PC-9 (cell line): ENCODE data around the gene FOXD1. TPM values are rescaled to one million over a fixed set of nuclear protein-coding genes. Genes with fewer than 3 reads are reported as not detected.
"Not testable (repeated sequence)": the region's sequence is repeated elsewhere in the genome, so short reads cannot be mapped to it uniquely, and the experiment has no call there.

Source experiments
- BruUV-seq: library from RNA; stranded (reverse); fragments of 400-500 nt; replicated peaks from 2 replicates; lab custom pipeline; 2021; lab: Mats Ljungman, UMichigan
- CTCF ChIA-PET: fragments of 300-600 bp; sonication (Branson Sonifier 250); formaldehyde crosslinking; loops from one replicate; lab custom pipeline; 2022; ENCODE audit warnings: antibody characterized with exemption; lab: Charles Lee
- POLR2A ChIA-PET: fragments of 300-600 bp; sonication (Branson Sonifier 250); formaldehyde crosslinking; loops from one replicate; lab custom pipeline; 2022; ENCODE audit warnings: antibody characterized with exemption; ENCODE audit not compliant: unreplicated experiment; lab: Charles Lee
- DNase-seq, 2 experiments: peaks; one replicate each; pipeline versions ENCODE4 v3.0.0 to v3.0.0-alpha.2; 2015 to 2022; ENCODE audit warnings: mixed read lengths in 1 of 2
- H2AFZ ChIP-seq: fragments of 200-600 bp; sonication (generic); 2 replicates; pipeline ENCODE4 v1.8.1; 2017; ENCODE audit warnings: antibody characterized with exemption
- H3F3A ChIP-seq: fragments of 200-600 bp; sonication (generic); 2 replicates; pipeline ENCODE4 v1.8.1; 2017; ENCODE audit warnings: antibody characterized with exemption, mild to moderate bottlenecking, low read depth; ENCODE audit not compliant: insufficient read depth
- H3K27ac ChIP-seq: fragments of 200-600 bp; sonication (generic); 2 replicates; pipeline ENCODE4 v1.6.1; 2016; ENCODE audit warnings: mixed run types
- H3K27me3 ChIP-seq: fragments of 200-600 bp; sonication (generic); 2 replicates; pipeline ENCODE4 v1.6.1; 2016; ENCODE audit warnings: low read depth, mixed run types; ENCODE audit not compliant: insufficient read depth
- H3K36me3 ChIP-seq: fragments of 200-600 bp; sonication (generic); 2 replicates; pipeline ENCODE4 v1.6.1; 2016; ENCODE audit warnings: low read depth, mixed run types
- H3K4me1 ChIP-seq: fragments of 200-600 bp; sonication (generic); replicated peaks from 2 replicates; pipeline ENCODE4 v1.6.1; 2016; ENCODE audit warnings: mixed run types; ENCODE audit not compliant: insufficient read depth
- H3K4me2 ChIP-seq: fragments of 200-600 bp; sonication (generic); 2 replicates; pipeline ENCODE4 v1.6.1; 2017; ENCODE audit warnings: mixed run types
- H3K4me3 ChIP-seq: fragments of 200-600 bp; sonication (generic); 2 replicates; pipeline ENCODE4 v1.6.1; 2016; ENCODE audit warnings: mixed run types
- H3K79me2 ChIP-seq: fragments of 200-600 bp; sonication (generic); 2 replicates; pipeline ENCODE4 v1.6.1; 2017; ENCODE audit warnings: low read depth, mixed run types
- H3K9me2 ChIP-seq: fragments of 200-600 bp; sonication (generic); 2 replicates; pipeline ENCODE4 v1.8.1; 2017; ENCODE audit warnings: mild to moderate bottlenecking; ENCODE audit not compliant: insufficient read depth
- H3K9me3 ChIP-seq: fragments of 200-600 bp; sonication (generic); 2 replicates; pipeline ENCODE4 v1.8.1; 2016; ENCODE audit warnings: low read depth; ENCODE audit not compliant: insufficient read depth
- H4K20me1 ChIP-seq: fragments of 200-600 bp; sonication (generic); 2 replicates; pipeline ENCODE4 v1.8.1; 2017; ENCODE audit not compliant: insufficient read depth
- EZH2 ChIP-seq: fragments of 200-600 bp; sonication (generic); IDR thresholded peaks from 2 replicates; pipeline ENCODE4 v1.8.0; 2017; ENCODE audit warnings: antibody characterized with exemption, low read depth
- intact Hi-C: fragments of 100-400 bp; cut with micrococcal nuclease; formaldehyde crosslinking; loops from one replicate; pipeline ENCODE4 v1.10.0; 2022; ENCODE audit not compliant: unreplicated experiment
- total RNA-seq: library from RNA; stranded (reverse); gene quantifications from 2 replicates; pipeline ENCODE4 v1.2.3, GENCODE V29; 2021
- TF ChIP-seq, protein P1 (sequence below): fragments of 200-600 bp; sonication (generic); conservative IDR thresholded peaks from 2 replicates; pipeline ENCODE4 v1.6.1; 2017; ENCODE audit warnings: mixed run types, antibody characterized with exemption, mild to moderate bottlenecking, moderate library complexity

The FOXD1 gene
- total RNA-seq, 1 experiment from 2014 or later, result 4.1 TPM

DNA sequence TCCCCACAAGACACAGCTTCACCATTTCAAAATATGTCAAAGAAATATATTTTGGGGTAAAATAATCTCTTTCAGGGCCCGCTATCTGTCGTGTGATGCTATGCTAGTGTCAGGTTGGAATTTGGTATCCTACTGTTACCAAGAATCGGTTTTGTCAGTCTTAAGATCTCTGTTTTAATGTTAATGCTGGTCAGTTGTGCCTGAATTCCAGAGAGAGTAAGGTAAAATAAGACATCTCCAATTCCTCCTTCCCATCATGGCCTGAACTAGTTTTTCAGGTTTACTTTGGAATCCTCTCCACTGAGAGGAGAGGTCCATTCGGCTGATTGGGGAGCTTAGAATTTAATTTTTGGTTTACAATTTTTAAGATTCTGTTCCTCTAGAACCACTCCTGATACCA lies 39.2 kb upstream of the FOXD1 start:
- no peaks in the 10 kb centered on the region for H3K9me2 ChIP-seq
- no peaks in the 10 kb centered on the region for H3K4me1 ChIP-seq
- H3K4me2 ChIP-seq, result no peak overlapping the region
- H3K79me2 ChIP-seq, result no peaks in the 10 kb centered on the region
- no peak overlapping the region for H3K27ac ChIP-seq
- H4K20me1 ChIP-seq, result no peaks in the 10 kb centered on the region
- intact Hi-C loops, result no loop called here
- ChIA-PET POLR2A (no interaction called here), CTCF (no interaction called here)
- H3K36me3 ChIP-seq, result no peaks in the 10 kb centered on the region
- no TSS peak for BruUV-seq
- H2AFZ ChIP-seq, result no peak overlapping the region
- H3F3A ChIP-seq, result no peaks in the 10 kb centered on the region
- no peak overlapping the region for H3K4me3 ChIP-seq
- no peaks in the 10 kb centered on the region for H3K27me3 ChIP-seq
- H3K9me3 ChIP-seq, result no peaks in the 10 kb centered on the region
- DNase-seq, result no peak
- TF ChIP-seq, protein P1, sequence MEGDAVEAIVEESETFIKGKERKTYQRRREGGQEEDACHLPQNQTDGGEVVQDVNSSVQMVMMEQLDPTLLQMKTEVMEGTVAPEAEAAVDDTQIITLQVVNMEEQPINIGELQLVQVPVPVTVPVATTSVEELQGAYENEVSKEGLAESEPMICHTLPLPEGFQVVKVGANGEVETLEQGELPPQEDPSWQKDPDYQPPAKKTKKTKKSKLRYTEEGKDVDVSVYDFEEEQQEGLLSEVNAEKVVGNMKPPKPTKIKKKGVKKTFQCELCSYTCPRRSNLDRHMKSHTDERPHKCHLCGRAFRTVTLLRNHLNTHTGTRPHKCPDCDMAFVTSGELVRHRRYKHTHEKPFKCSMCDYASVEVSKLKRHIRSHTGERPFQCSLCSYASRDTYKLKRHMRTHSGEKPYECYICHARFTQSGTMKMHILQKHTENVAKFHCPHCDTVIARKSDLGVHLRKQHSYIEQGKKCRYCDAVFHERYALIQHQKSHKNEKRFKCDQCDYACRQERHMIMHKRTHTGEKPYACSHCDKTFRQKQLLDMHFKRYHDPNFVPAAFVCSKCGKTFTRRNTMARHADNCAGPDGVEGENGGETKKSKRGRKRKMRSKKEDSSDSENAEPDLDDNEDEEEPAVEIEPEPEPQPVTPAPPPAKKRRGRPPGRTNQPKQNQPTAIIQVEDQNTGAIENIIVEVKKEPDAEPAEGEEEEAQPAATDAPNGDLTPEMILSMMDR, result no peak
- no peak for TF ChIP-seq EZH2

DNA sequence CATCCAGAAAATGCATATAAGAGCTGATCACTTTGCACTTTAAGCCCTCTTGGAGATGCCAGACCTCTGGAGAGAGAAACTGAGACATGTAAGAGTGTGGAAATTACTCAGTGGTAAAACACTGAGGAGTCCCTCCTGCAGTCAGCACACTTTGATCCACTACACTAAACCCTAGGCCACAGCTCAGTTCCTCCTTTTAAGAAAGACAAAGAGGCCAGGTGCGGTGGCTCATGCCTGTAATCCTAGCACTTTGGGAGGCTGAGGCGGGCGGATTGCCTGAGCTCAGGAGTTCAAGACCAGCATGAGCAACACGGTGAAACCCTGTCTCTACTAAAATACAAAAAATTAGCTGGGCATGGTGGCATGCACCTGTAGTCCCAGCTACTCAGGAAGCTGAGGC lies 38.7 kb upstream of the FOXD1 start:
- DNase-seq, intact Hi-C loops, H3K4me1 ChIP-seq, POLR2A ChIA-PET, H3K4me3 ChIP-seq, H3K36me3 ChIP-seq, H3K27me3 ChIP-seq, H3K9me2 ChIP-seq, H3K4me2 ChIP-seq, CTCF ChIA-PET, H3K27ac ChIP-seq, H4K20me1 ChIP-seq, H3K9me3 ChIP-seq, BruUV-seq, H3F3A ChIP-seq, H3K79me2 ChIP-seq, H2AFZ ChIP-seq: not testable (repeated sequence)

DNA sequence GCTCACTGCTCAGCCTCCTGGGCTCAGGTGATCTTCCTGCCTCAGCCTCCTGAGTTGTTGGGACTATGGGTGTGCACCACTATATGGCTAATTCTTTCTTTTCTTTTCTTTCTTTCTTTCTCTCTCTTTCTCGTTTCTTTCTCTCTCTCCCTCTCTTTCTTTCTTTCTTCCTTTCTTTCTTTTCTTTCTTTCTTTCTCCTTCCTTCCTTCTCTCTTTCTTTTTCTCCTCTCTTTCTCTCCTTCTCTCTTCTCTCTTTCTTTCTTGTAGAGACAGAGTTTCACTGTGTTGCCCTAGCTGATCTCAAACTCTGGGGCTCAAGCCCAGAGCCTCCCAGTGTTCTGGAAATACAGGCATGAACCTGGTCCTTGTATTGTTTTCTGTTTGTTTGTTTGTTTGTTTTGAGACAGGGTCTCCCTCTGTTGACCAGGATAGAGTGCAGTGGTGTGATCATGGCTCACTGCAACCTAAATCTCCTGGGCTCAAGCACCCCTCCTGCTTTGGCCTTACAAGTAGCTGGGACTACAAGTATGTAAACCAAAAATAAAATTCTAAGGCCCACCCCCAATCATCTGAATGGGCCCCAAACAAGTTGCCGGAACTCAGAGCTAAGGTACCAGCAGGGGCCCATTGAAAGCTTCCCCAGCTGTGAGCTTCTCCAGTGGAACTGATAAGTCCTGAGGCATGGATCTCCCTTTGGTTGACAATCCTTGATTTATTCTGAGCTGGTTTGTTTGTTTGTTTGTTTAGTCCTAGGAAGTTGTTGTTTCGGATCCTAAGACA lies 37.7 kb upstream of the FOXD1 start:
- no peak for TF ChIP-seq EZH2
- TF ChIP-seq, protein P1, result no peak
- Histone ChIP-seq H3F3A (no peaks in the 10 kb centered on the region), H2AFZ (no peak overlapping the region), H3K4me3 (no peak overlapping the region), H3K9me2 (no peaks in the 10 kb centered on the region), H3K27me3 (no peaks in the 10 kb centered on the region), H3K9me3 (no peaks in the 10 kb centered on the region), H3K79me2 (no peaks in the 10 kb centered on the region), H4K20me1 (no peaks in the 10 kb centered on the region), H3K36me3 (no peaks in the 10 kb centered on the region), H3K27ac (no peak overlapping the region), H3K4me1 (no peaks in the 10 kb centered on the region), H3K4me2 (no peak overlapping the region)
- intact Hi-C loops, result no loop called here
- ChIA-PET POLR2A (no interaction called here), CTCF (no interaction called here)
- no peak for DNase-seq
- BruUV-seq, result no TSS peak

GRCh38 chr5:73485715-73486114 lies 37.1 kb upstream of the FOXD1 start:
- no peak overlapping the region for H3K4me3 ChIP-seq
- BruUV-seq, result no TSS peak
- H3K79me2 ChIP-seq, result no peaks in the 10 kb centered on the region
- no peaks in the 10 kb centered on the region for H3K4me1 ChIP-seq
- no peak overlapping the region for H3K27ac ChIP-seq
- no peak for DNase-seq
- no peaks in the 10 kb centered on the region for H3K9me2 ChIP-seq
- ChIA-PET CTCF (no interaction called here), POLR2A (no interaction called here)
- no peak overlapping the region for H2AFZ ChIP-seq
- no peaks in the 10 kb centered on the region for H3K36me3 ChIP-seq
- H3K9me3 ChIP-seq, result no peaks in the 10 kb centered on the region
- H3K4me2 ChIP-seq, result no peak overlapping the region
- TF ChIP-seq, protein P1, result no peak
- no peak for TF ChIP-seq EZH2
- no peaks in the 10 kb centered on the region for H3K27me3 ChIP-seq
- H4K20me1 ChIP-seq, result no peaks in the 10 kb centered on the region
- no peaks in the 10 kb centered on the region for H3F3A ChIP-seq
- intact Hi-C loops, result no loop called here
